Measurements from ENCODE around the gene CIBAR2. TPM values are rescaled to one million over a fixed set of nuclear protein-coding genes. Genes with fewer than 3 reads are reported as not detected.

CIBAR2 gene
- total RNA-seq, 4 donors from 2014 or later: not detected

DNA sequence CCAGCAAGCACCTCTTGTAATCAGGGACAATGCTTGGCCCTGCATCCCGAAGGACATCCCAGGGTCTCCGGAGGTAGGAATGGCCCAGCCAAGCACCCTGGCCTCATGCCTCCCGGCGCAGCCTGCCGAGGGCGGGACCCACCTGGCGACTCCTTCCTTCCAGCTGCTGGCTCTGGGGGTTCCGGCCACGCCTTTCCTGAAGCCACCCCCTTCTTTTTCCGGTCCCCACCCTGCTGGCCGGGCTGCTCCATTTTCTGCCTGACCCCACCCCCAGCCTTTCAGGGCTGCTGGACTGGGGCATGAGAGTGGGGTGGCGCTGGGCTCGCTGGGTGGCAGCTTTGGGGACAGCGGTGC is 22.5 kb upstream of the CIBAR2 start:
- intact Hi-C loops (cut with DNase I): no loop called here
- H3K36me3 ChIP-seq: no peaks in the 10 kb centered on the region
- H3K27ac ChIP-seq (replicated peaks in 1 of 4): peak overlapping the region in 2 of 4 donors; percentile 79 to 88
- 81% methylated on average over 9 of the region's 14 CpGs for WGBS
- H3K9me3 ChIP-seq: no peaks in the 10 kb centered on the region
- no peak for DNase-seq (ENCODE audit: extremely low spot score)
- TF ChIP-seq POLR2AphosphoS5 (IDR thresholded peaks at IDR 0.05) (peak; percentile 39 to 50), POLR2A (IDR thresholded peaks at IDR 0.05; ENCODE audit: low read depth) (no peak)
- no peaks in the 10 kb centered on the region for H3K27me3 ChIP-seq
- H3K4me3 ChIP-seq: no peak overlapping the region
- H3K4me1 ChIP-seq: peaks cover 55 to 71% (median 66%) of the 10 kb centered on the region in 4 donors

DNA sequence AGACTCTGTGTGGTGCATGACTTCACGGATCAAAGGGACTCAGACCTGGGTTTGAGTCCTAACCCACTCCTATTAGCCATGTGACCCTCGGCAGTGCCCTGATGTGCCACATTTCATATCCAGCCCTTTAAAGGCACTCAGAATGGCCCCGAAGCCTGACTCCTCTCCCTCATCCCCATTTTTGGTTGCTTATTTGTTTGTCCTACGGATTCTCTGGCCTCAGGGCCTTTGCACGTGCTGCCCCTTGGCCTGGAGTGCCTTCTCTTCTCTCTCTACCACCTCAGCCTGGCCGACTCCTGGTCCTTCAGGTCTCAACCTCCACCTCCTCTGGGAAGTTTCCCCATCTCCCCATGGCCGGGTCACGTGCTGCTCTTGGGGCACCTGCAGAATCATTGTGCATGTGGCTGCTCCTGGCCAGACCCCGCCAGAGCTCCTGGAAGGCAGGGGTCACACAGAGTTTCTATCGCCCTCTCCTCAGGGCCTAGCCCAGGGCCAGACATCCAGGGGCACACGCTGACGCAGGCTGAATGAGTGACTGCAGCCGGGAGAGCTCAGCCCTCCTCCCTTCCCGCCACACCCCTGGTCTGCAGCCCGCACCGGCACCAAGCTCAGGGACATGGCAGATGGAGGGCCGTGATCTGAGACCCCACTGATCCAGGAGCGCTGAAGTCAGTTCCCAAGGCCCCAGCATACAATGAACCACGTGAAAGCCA is 22.0 kb upstream of the CIBAR2 start:
- H3K4me1 ChIP-seq: peaks cover 56 to 75% (median 71%) of the 10 kb centered on the region in 4 donors
- 96% methylated on average over 17 of the region's 19 CpGs for WGBS
- no peaks in the 10 kb centered on the region for H3K36me3 ChIP-seq
- H3K27me3 ChIP-seq: no peaks in the 10 kb centered on the region
- intact Hi-C loops (cut with DNase I): no loop called here
- no peak for DNase-seq (ENCODE audit: extremely low spot score)
- H3K4me3 ChIP-seq: no peak overlapping the region
- TF ChIP-seq EP300 (IDR thresholded peaks at IDR 0.05): no peak
- TF ChIP-seq POLR2A (IDR thresholded peaks at IDR 0.05; ENCODE audit: low read depth): no peak
- H3K9me3 ChIP-seq: no peaks in the 10 kb centered on the region
- no peak overlapping the region for H3K27ac ChIP-seq (replicated peaks in 1 of 4)

DNA sequence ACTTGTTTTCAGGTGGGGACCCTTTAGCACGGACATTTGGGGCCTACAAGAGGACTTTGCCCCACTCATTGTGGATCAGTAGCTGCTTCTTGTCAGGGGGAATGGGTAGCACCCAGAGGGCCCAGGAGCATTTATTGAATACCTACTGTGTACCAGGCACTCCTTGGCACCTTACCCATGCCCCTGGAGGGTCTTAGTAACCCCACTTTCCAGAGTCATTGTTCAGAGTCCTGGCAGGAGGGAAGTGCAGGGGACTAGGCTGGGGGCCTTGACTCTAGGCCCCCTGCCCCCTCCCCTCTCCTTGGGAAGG is 21.0 kb upstream of the CIBAR2 start:
- Histone ChIP-seq H3K36me3 (no peaks in the 10 kb centered on the region), H3K4me3 (no peak overlapping the region), H3K4me1 (peaks cover 56 to 75% (median 70%) of the 10 kb centered on the region in 4 donors), H3K27me3 (no peaks in the 10 kb centered on the region), H3K27ac (replicated peaks in 1 of 4) (no peak overlapping the region), H3K9me3 (no peaks in the 10 kb centered on the region)
- intact Hi-C loops (cut with DNase I): no loop called here
- 88% methylated on average over 1 of the region's 1 CpG for WGBS
- TF ChIP-seq EP300 (IDR thresholded peaks at IDR 0.05): no peak
- no peak for TF ChIP-seq POLR2A (IDR thresholded peaks at IDR 0.05; ENCODE audit: low read depth)
- no peak for TF ChIP-seq CTCF (IDR thresholded peaks at IDR 0.05)
- TF ChIP-seq POLR2AphosphoS5 (IDR thresholded peaks at IDR 0.05): no peak
- no peak for DNase-seq (ENCODE audit: extremely low spot score)

DNA sequence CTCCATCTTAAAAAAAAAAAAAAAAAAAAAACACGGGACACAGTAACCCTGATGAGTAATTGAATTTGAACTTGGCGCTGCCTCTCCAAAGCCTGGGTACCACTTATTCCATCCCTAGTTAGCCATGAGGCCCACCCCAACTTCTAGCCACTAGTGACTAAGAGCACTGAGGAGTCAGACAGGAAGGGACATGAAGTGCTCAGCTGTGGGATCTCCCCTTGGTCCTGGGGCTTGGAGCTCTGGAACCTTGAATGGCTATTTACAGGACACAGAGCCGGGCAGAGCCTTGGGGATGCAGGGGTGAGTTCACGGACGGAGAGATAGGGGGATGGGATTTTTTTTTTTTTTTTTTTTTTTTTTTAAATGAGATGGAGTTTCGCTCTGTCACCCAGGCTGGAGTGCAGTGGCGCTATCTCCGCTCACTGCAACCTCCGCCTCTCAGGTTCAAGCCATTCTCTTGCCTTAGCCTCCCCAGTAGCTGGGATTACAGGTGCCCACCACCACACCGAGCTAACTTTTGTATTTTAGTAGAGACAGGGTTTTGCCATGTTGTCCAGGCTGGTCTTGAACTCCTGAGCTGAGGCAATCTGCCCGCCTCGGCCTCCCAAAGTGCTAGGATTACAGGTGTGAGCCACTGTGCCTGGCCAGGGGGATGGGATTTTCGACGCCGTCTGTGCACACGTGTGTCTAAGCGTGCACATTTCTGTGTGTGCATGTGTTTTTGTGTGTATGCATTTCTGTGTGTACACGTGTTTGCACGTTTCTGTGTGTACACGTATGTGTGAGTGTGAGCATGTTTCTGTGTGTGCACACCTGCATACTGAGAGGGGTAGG is 20.4 kb upstream of the CIBAR2 start:
- Histone ChIP-seq H3K4me3 (no peak overlapping the region), H3K27me3 (no peaks in the 10 kb centered on the region), H3K36me3 (no peaks in the 10 kb centered on the region), H3K27ac (replicated peaks in 1 of 4) (no peak overlapping the region), H3K4me1 (peaks cover 50 to 69% (median 65%) of the 10 kb centered on the region in 4 donors), H3K9me3 (no peaks in the 10 kb centered on the region)
- intact Hi-C loops (cut with DNase I): no loop called here
- TF ChIP-seq POLR2AphosphoS5 (IDR thresholded peaks at IDR 0.05): no peak
- no peak for TF ChIP-seq EP300 (IDR thresholded peaks at IDR 0.05)
- TF ChIP-seq CTCF (IDR thresholded peaks at IDR 0.05): no peak
- TF ChIP-seq POLR2A (IDR thresholded peaks at IDR 0.05; ENCODE audit: low read depth): no peak
- no peak for DNase-seq (ENCODE audit: extremely low spot score)
- 98% methylated on average over 16 of the region's 20 CpGs for WGBS

DNA sequence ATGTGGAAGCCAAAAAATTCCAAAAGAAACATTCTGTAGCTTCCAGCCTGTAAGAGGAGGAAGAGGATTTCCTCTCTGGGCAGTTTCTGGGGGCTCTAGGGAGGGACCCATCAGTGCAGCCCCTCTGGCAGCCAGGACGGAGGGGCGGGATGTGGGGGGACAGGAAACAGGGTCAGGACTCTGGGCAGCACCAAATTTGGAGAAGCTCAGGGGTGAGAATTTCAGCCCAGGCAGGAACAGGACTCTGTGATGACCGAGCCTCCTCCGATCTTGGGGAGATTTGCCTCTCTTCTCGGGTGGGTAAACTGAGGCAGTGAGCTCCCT is 18.4 kb upstream of the CIBAR2 start:
- Histone ChIP-seq H3K27ac (replicated peaks in 1 of 4) (peak overlapping the region; percentile 81 to 86 (median 84)), H3K4me1 (peaks cover 48 to 67% (median 64%) of the 10 kb centered on the region in 4 donors), H3K36me3 (no peaks in the 10 kb centered on the region), H3K4me3 (no peak overlapping the region), H3K9me3 (no peaks in the 10 kb centered on the region), H3K27me3 (no peaks in the 10 kb centered on the region)
- intact Hi-C loops (cut with DNase I): no loop called here
- TF ChIP-seq POLR2A (IDR thresholded peaks at IDR 0.05; ENCODE audit: low read depth) (no peak), EP300 (IDR thresholded peaks at IDR 0.05) (no peak), POLR2AphosphoS5 (IDR thresholded peaks at IDR 0.05) (no peak), CTCF (IDR thresholded peaks at IDR 0.05) (no peak)
- no peak for DNase-seq (ENCODE audit: extremely low spot score)
- 45% methylated on average over 5 of the region's 5 CpGs for WGBS

All from esophagus muscularis mucosa (tissue), 4 donors.